Measurements from ENCODE around the gene BARHL1.

BARHL1 gene

GRCh38 chr9:132632413-132633129 lies 50.2 kb downstream of the BARHL1 start:
- no peak overlapping the region for H3K4me2 ChIP-seq (ENCODE audit: low read length)
- H3K27ac ChIP-seq (ENCODE audit: low read depth, low read length), result no peak overlapping the region
- H3K4me3 ChIP-seq (ENCODE audit: low read length), result no peak overlapping the region
- no peaks in the 10 kb centered on the region for H3K9me3 ChIP-seq (ENCODE audit: control insufficient read depth, insufficient read depth, low read length)
- peaks cover 66% of the 10 kb centered on the region for H3K36me3 ChIP-seq (ENCODE audit: control insufficient read depth, low read length)
- H3K79me2 ChIP-seq (ENCODE audit: control insufficient read depth, low read length), result no peaks in the 10 kb centered on the region
- H4K20me1 ChIP-seq (ENCODE audit: control insufficient read depth, insufficient read depth, low read depth, low read length), result no peaks in the 10 kb centered on the region
- H3K4me1 ChIP-seq (ENCODE audit: control insufficient read depth, low read length), result no peaks in the 10 kb centered on the region
- H3K9me2 ChIP-seq (replicated peaks; ENCODE audit: control insufficient read depth, low read length), result no peaks in the 10 kb centered on the region
- no peaks in the 10 kb centered on the region for H3K27me3 ChIP-seq (ENCODE audit: control insufficient read depth, low read length)
- no peaks in the 10 kb centered on the region for H3F3A ChIP-seq (ENCODE audit: control insufficient read depth, insufficient read depth)
- TF ChIP-seq EZH2phosphoT487 (IDR thresholded peaks at IDR 0.05; ENCODE audit: borderline replicate concordance, low read length), result no peak
- TF ChIP-seq, protein P1, sequence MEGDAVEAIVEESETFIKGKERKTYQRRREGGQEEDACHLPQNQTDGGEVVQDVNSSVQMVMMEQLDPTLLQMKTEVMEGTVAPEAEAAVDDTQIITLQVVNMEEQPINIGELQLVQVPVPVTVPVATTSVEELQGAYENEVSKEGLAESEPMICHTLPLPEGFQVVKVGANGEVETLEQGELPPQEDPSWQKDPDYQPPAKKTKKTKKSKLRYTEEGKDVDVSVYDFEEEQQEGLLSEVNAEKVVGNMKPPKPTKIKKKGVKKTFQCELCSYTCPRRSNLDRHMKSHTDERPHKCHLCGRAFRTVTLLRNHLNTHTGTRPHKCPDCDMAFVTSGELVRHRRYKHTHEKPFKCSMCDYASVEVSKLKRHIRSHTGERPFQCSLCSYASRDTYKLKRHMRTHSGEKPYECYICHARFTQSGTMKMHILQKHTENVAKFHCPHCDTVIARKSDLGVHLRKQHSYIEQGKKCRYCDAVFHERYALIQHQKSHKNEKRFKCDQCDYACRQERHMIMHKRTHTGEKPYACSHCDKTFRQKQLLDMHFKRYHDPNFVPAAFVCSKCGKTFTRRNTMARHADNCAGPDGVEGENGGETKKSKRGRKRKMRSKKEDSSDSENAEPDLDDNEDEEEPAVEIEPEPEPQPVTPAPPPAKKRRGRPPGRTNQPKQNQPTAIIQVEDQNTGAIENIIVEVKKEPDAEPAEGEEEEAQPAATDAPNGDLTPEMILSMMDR (IDR thresholded peaks at IDR 0.05; ENCODE audit: low read depth, low read length, poor library complexity, severe bottlenecking), result no peak

GRCh38 chr9:132634327-132634726 lies 51.9 kb downstream of the BARHL1 start:
- Histone ChIP-seq H4K20me1 (ENCODE audit: control insufficient read depth, insufficient read depth, low read depth, low read length) (no peaks in the 10 kb centered on the region), H3K4me2 (ENCODE audit: low read length) (no peak overlapping the region), H3K4me1 (ENCODE audit: control insufficient read depth, low read length) (no peaks in the 10 kb centered on the region), H3K4me3 (ENCODE audit: low read length) (no peak overlapping the region), H3K27me3 (ENCODE audit: control insufficient read depth, low read length) (no peaks in the 10 kb centered on the region), H3K27ac (ENCODE audit: low read depth, low read length) (no peak overlapping the region), H3F3A (ENCODE audit: control insufficient read depth, insufficient read depth) (no peaks in the 10 kb centered on the region), H3K9me2 (replicated peaks; ENCODE audit: control insufficient read depth, low read length) (no peaks in the 10 kb centered on the region), H3K9me3 (ENCODE audit: control insufficient read depth, insufficient read depth, low read length) (no peaks in the 10 kb centered on the region), H3K79me2 (ENCODE audit: control insufficient read depth, low read length) (no peaks in the 10 kb centered on the region), H3K36me3 (ENCODE audit: control insufficient read depth, low read length) (peaks cover 65% of the 10 kb centered on the region)
- no peak for TF ChIP-seq EZH2phosphoT487 (IDR thresholded peaks at IDR 0.05; ENCODE audit: borderline replicate concordance, low read length)
- TF ChIP-seq, protein P1 (IDR thresholded peaks at IDR 0.05; ENCODE audit: low read depth, low read length, poor library complexity, severe bottlenecking), result no peak

GRCh38 chr9:132637351-132637750 lies 54.9 kb downstream of the BARHL1 start:
- Histone ChIP-seq H3K36me3 (ENCODE audit: control insufficient read depth, low read length) (peaks cover 68% of the 10 kb centered on the region), H3K79me2 (ENCODE audit: control insufficient read depth, low read length) (no peaks in the 10 kb centered on the region), H3K4me2 (ENCODE audit: low read length) (no peak overlapping the region), H3K4me3 (ENCODE audit: low read length) (no peak overlapping the region), H3F3A (ENCODE audit: control insufficient read depth, insufficient read depth) (no peaks in the 10 kb centered on the region), H3K9me3 (ENCODE audit: control insufficient read depth, insufficient read depth, low read length) (no peaks in the 10 kb centered on the region), H3K27me3 (ENCODE audit: control insufficient read depth, low read length) (no peaks in the 10 kb centered on the region), H3K27ac (ENCODE audit: low read depth, low read length) (no peak overlapping the region), H4K20me1 (ENCODE audit: control insufficient read depth, insufficient read depth, low read depth, low read length) (no peaks in the 10 kb centered on the region), H3K4me1 (ENCODE audit: control insufficient read depth, low read length) (no peaks in the 10 kb centered on the region), H3K9me2 (replicated peaks; ENCODE audit: control insufficient read depth, low read length) (no peaks in the 10 kb centered on the region)
- TF ChIP-seq EZH2phosphoT487 (IDR thresholded peaks at IDR 0.05; ENCODE audit: borderline replicate concordance, low read length), result no peak
- TF ChIP-seq, protein P1 (IDR thresholded peaks at IDR 0.05; ENCODE audit: low read depth, low read length, poor library complexity, severe bottlenecking), result no peak

Measured in DOHH2 (cell line).